Tibial nerve (tissue), 4 donors: ENCODE data around the gene DRP2. TPM values are rescaled to one million over a fixed set of nuclear protein-coding genes. Genes with fewer than 3 reads are reported as not detected.

Source experiments
- DNase-seq, 2 donors: peaks; one replicate each; pipeline ENCODE4 v3.0.0-alpha.2; 2019; ENCODE audit warnings: low spot score in 2 of 2
- H3K27ac ChIP-seq, 4 donors: fragments of 200-600 bp; sonication (generic) in 3 of 4; one replicate each; pipeline ENCODE4 v1.5.1; 2017 to 2019; ENCODE audit warnings: mild to moderate bottlenecking in 1 of 4
- H3K27me3 ChIP-seq, 2 donors: fragments of 200-600 bp; sonication (generic) in 1 of 2; one replicate each; pipeline versions ENCODE4 v1.5.1 to v1.6.0; 2017 to 2019
- H3K36me3 ChIP-seq, 3 donors: fragments of 200-600 bp; sonication (generic); one replicate each; pipeline ENCODE4 v1.5.1; 2018 to 2019
- H3K4me1 ChIP-seq, 4 donors: fragments of 200-600 bp; sonication (generic) in 3 of 4; one replicate each; pipeline ENCODE4 v1.5.1; 2017 to 2019
- H3K4me3 ChIP-seq, 4 donors: fragments of 200-600 bp; sonication (generic) in 3 of 4; one replicate each; pipeline ENCODE4 v1.5.1; 2017 to 2019; ENCODE audit warnings: mild to moderate bottlenecking in 1 of 4, moderate library complexity in 1 of 4
- H3K9me3 ChIP-seq, 4 donors: fragments of 200-600 bp; sonication (generic) in 3 of 4; one replicate each; pipeline ENCODE4 v1.5.1; 2017 to 2019
- EP300 ChIP-seq, 2 donors: sonication (generic); formaldehyde crosslinking; IDR thresholded peaks; one replicate each; pipeline ENCODE4 v1.6.1; 2017; ENCODE audit warnings: antibody characterized with exemption in 2 of 2, mild to moderate bottlenecking in 1 of 2
- POLR2A ChIP-seq, 2 donors: fragments of 450-650 bp; IDR thresholded peaks; one replicate each; pipeline ENCODE4 v1.6.1; 2017; ENCODE audit warnings: antibody characterized with exemption in 2 of 2, mild to moderate bottlenecking in 2 of 2, moderate library complexity in 2 of 2
- WGBS, 2 donors: methylation state at CpG; one replicate each; pipeline ENCODE4 v1.1.5; 2018; 5-methylcytosine and 5-hydroxymethylcytosine counted together
- total RNA-seq, 4 donors: library from RNA; depleted of rRNA; stranded (reverse); fragments of >200 nt; gene quantifications; one replicate each; pipeline ENCODE4 v1.1.0, GENCODE V29; 2016
- TF ChIP-seq, protein P1 (sequence below), 5 experiments: fragments of 200-600 bp in 3 of 5; fragments of 450-650 bp in 2 of 5; sonication (generic) in 3 of 5; IDR thresholded peaks; one replicate each; pipeline ENCODE4 v1.5.1; 2016 to 2019; ENCODE audit warnings: antibody characterized with exemption in 5 of 5, mild to moderate bottlenecking in 3 of 5, moderate library complexity in 2 of 5

DRP2 gene
- total RNA-seq, 4 donors from 2014 or later: 94.5 to 207 (median 183) TPM

DNA sequence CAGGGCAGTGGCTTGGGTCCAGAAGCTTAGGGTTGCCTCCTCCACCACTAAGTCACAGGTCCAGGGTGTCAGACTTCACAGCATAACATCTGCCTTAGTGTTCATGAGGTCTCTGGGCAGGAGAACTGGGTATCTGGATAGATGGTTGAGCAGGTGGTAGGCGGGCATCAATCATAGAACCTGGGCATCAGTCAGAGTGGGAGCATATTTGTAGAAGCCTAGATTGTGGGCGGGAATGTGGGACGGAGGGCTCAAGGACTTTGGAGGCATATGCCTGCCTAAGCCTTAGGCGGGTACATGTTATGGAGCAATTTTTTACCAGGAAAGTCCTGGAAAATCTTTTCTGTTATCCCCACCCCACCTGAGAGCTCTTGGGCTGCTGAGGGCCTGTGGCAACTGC lies 43.0 kb downstream of the DRP2 start:
- no peaks in the 10 kb centered on the region for H3K36me3 ChIP-seq
- WGBS, 2 donors: 74 to 79% methylated on average over 3 to 4 of the region's 4 CpGs
- no peaks in the 10 kb centered on the region for H3K4me1 ChIP-seq
- no peak overlapping the region for H3K27ac ChIP-seq
- DNase-seq: no peak
- no peaks in the 10 kb centered on the region for H3K9me3 ChIP-seq
- TF ChIP-seq POLR2A (IDR thresholded peaks at IDR 0.05) (no peak), EP300 (IDR thresholded peaks at IDR 0.05) (no peak)
- TF ChIP-seq, protein P1, sequence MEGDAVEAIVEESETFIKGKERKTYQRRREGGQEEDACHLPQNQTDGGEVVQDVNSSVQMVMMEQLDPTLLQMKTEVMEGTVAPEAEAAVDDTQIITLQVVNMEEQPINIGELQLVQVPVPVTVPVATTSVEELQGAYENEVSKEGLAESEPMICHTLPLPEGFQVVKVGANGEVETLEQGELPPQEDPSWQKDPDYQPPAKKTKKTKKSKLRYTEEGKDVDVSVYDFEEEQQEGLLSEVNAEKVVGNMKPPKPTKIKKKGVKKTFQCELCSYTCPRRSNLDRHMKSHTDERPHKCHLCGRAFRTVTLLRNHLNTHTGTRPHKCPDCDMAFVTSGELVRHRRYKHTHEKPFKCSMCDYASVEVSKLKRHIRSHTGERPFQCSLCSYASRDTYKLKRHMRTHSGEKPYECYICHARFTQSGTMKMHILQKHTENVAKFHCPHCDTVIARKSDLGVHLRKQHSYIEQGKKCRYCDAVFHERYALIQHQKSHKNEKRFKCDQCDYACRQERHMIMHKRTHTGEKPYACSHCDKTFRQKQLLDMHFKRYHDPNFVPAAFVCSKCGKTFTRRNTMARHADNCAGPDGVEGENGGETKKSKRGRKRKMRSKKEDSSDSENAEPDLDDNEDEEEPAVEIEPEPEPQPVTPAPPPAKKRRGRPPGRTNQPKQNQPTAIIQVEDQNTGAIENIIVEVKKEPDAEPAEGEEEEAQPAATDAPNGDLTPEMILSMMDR (IDR thresholded peaks at IDR 0.05): no peak
- H3K27me3 ChIP-seq: no peaks in the 10 kb centered on the region
- no peak overlapping the region for H3K4me3 ChIP-seq

GRCh38 chrX:101263766-101264165 lies 44.2 kb downstream of the DRP2 start:
- 52 to 83% methylated on average over 2 of the region's 2 CpGs for WGBS, 2 donors
- no peak for DNase-seq
- Histone ChIP-seq H3K4me3 (no peak overlapping the region), H3K36me3 (no peaks in the 10 kb centered on the region), H3K27me3 (peaks cover 0 to 8% of the 10 kb centered on the region in 2 donors), H3K4me1 (no peaks in the 10 kb centered on the region), H3K27ac (no peak overlapping the region), H3K9me3 (no peaks in the 10 kb centered on the region)
- TF ChIP-seq POLR2A (IDR thresholded peaks at IDR 0.05): no peak

DNA sequence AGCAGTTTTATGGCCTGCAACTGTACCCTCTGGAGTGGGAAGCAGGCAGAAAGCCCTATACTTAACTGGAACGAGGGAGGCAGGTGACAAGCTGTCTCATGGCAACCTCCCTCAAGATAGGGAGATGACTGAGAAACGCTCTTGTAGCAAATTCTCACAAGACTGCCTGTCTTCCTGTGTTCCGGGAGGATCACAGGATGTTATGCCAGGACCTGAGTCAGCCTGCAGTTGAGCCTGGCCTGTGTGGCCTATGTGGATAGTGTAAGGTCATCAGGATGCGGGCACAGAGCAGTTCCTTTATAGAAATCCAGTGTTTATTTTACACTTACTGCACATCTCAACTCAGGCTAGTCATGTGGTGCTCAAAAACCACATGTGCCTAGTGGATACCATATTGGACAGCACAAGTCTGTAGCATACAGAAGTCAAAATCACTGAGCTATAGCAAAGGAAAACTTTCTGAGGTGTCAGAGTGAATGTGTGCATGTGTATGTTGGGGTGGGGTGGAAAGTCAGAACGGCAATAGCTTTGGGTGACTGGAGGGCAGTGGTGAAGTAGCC lies 46.4 kb downstream of the DRP2 start:
- no peak for DNase-seq
- Histone ChIP-seq H3K36me3 (no peaks in the 10 kb centered on the region), H3K27me3 (peaks cover 0 to 8% of the 10 kb centered on the region in 2 donors), H3K4me1 (no peaks in the 10 kb centered on the region), H3K4me3 (no peak overlapping the region), H3K9me3 (no peaks in the 10 kb centered on the region), H3K27ac (no peak overlapping the region)
- 54 to 64% methylated on average over 5 of the region's 5 CpGs for WGBS, 2 donors
- TF ChIP-seq, protein P1 (IDR thresholded peaks at IDR 0.05): no peak
- no peak for TF ChIP-seq EP300 (IDR thresholded peaks at IDR 0.05)
- no peak for TF ChIP-seq POLR2A (IDR thresholded peaks at IDR 0.05)

GRCh38 chrX:101274198-101274597 lies 54.6 kb downstream of the DRP2 start:
- no peak overlapping the region for H3K27ac ChIP-seq
- no peak for TF ChIP-seq POLR2A (IDR thresholded peaks at IDR 0.05)
- TF ChIP-seq, protein P1 (IDR thresholded peaks at IDR 0.05): no peak
- no peak for TF ChIP-seq EP300 (IDR thresholded peaks at IDR 0.05)
- no peaks in the 10 kb centered on the region for H3K27me3 ChIP-seq
- H3K4me1 ChIP-seq: no peaks in the 10 kb centered on the region
- H3K36me3 ChIP-seq: no peaks in the 10 kb centered on the region
- H3K4me3 ChIP-seq: no peak overlapping the region
- 89 to 90% methylated on average over 6 of the region's 6 CpGs for WGBS, 2 donors
- DNase-seq: no peak
- no peaks in the 10 kb centered on the region for H3K9me3 ChIP-seq

DNA sequence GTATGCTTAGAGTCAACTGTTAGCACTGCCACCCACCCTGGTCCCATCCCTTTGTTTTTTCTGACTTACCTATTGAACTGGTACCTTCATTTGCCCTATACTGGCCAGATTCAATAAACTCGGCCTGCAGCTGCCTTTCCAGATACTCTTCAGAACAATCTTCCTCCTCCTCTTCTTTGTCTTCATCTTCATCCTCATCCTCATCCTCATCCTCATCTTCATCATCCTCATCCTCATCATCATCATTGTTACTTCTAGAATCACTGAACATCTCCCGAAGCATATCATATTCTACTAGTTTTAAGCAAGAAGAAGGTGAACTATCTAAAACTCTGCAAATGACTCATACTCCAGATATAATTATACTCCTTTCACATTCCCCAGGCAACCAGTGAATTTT lies 56.7 kb downstream of the DRP2 start:
- H3K9me3 ChIP-seq: no peaks in the 10 kb centered on the region
- H3K36me3 ChIP-seq: no peaks in the 10 kb centered on the region
- H3K27me3 ChIP-seq: no peaks in the 10 kb centered on the region
- no peak overlapping the region for H3K27ac ChIP-seq
- DNase-seq: no peak
- no peak overlapping the region for H3K4me3 ChIP-seq
- 77 to 78% methylated on average over 2 of the region's 2 CpGs for WGBS, 2 donors
- TF ChIP-seq EP300 (IDR thresholded peaks at IDR 0.05): no peak
- TF ChIP-seq, protein P1 (IDR thresholded peaks at IDR 0.05): no peak
- H3K4me1 ChIP-seq: no peaks in the 10 kb centered on the region

DNA sequence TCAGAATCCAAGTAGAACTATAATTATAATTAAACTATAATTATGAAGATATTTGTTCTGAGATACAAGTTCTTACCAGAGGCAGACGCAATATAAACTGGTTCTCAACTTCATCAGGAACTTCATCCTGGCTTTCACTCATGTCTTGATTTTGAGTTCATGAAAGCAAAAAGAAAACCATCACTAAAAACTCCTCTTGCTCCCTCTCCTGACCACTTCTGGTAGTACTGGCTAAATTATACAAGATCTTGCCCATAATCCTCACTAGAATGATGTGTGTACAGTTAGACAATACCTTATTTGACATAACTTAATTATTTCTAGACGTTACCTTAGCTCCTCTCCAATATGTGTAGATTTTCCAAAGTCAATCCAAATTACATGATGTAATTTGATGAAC lies 67.8 kb downstream of the DRP2 start:
- 6 to 7% methylated on average over 2 of the region's 2 CpGs for WGBS, 2 donors
- no peak overlapping the region for H3K4me3 ChIP-seq
- H3K36me3 ChIP-seq: no peaks in the 10 kb centered on the region
- TF ChIP-seq EP300 (IDR thresholded peaks at IDR 0.05): no peak
- TF ChIP-seq, protein P1 (IDR thresholded peaks at IDR 0.05): peak; percentile 27 to 54 (median 43)
- no peak overlapping the region for H3K27ac ChIP-seq
- H3K27me3 ChIP-seq: peaks cover 0 to 34% of the 10 kb centered on the region in 2 donors
- no peaks in the 10 kb centered on the region for H3K9me3 ChIP-seq
- DNase-seq: peak in 1 of 2 donors; percentile 43
- no peaks in the 10 kb centered on the region for H3K4me1 ChIP-seq
